BJ (cell line): Measurements from ENCODE around the gene PTPRR. TPM values are rescaled to one million over a fixed set of nuclear protein-coding genes. Genes with fewer than 3 reads are reported as not detected.

ENCODE experiments used
- CTCF ChIA-PET: fragments of 350-600 bp; formaldehyde crosslinking; extraction: SDS; loops from one replicate; lab custom pipeline; 2021; ENCODE audit warnings: antibody characterized with exemption, inconsistent platforms; lab: Yijun Ruan, JAX
- POLR2A ChIA-PET: fragments of 300-600 bp; sonication (Branson Sonifier 250); formaldehyde crosslinking; extraction: SDS; loops from one replicate; lab custom pipeline; 2021; ENCODE audit warnings: antibody characterized with exemption; lab: Charles Lee
- DNase-seq: peaks from one replicate; pipeline ENCODE4 v3.0.0-alpha.2; 2011; ENCODE audit warnings: low read depth
- H3K27me3 ChIP-seq: 2 replicates; pipeline ENCODE4 v1.6.0; 2011; ENCODE audit warnings: low read length; ENCODE audit not compliant: control insufficient read depth, insufficient read depth
- H3K36me3 ChIP-seq: 2 replicates; pipeline ENCODE4 v1.5.1; 2011; ENCODE audit warnings: low read length; ENCODE audit not compliant: control insufficient read depth, insufficient read depth
- H3K4me3 ChIP-seq: 2 replicates; pipeline ENCODE4 v1.5.1; 2011; ENCODE audit warnings: low read depth, mild to moderate bottlenecking, control low read depth, low read length
- CTCF ChIP-seq: IDR thresholded peaks from 2 replicates; pipeline ENCODE4 v1.5.1; 2011; ENCODE audit warnings: low read depth, mild to moderate bottlenecking, control low read depth, inconsistent platforms, low read length, moderate library complexity; ENCODE audit not compliant: insufficient read depth
- polyA plus RNA-seq: library from polyadenylated mRNA; depleted of rRNA; stranded (reverse); fragments of >200 nt; gene quantifications from 2 replicates; pipeline ENCODE4 v1.2.3, GENCODE V29; 2011

PTPRR gene
- polyA plus RNA-seq, 1 experiment: 0.40 TPM

GRCh38 chr12:70963081-70963660 is 42.6 kb upstream of the PTPRR start:
- ChIA-PET CTCF (no interaction called here), POLR2A (no interaction called here)
- TF ChIP-seq CTCF: no peak
- no peak overlapping the region for H3K4me3 ChIP-seq
- H3K36me3 ChIP-seq: no peaks in the 10 kb centered on the region
- no peaks in the 10 kb centered on the region for H3K27me3 ChIP-seq
- no peak for DNase-seq

DNA sequence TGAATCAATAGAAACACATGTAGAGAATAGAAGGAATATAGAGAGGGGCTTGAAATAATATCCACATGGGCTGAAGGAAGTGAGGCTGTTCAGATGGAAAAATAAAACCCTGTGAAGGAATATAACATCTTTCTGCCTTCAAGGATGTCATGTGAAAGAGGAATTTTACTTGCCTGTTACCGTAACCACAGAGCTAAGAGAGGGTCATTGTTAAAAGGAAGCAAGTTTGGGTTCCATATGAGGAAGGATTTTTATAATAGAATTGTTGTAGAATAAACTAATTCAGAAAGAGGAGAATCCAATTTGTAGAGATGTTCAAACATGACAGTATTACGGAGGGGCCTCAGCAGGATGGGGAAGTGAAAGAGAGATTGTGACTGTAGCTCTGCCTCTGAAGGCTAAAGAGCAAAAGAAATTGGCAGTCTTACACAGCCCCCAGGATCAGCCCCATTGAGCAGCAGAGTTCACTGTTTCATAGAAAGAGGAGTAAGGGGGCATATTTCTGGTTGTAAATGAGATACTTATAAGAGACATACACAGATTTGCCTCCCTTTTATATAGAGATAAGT is 41.8 kb upstream of the PTPRR start:
- POLR2A ChIA-PET: no interaction called here
- no peak overlapping the region for H3K4me3 ChIP-seq
- CTCF ChIA-PET: no interaction called here
- DNase-seq: no peak
- no peaks in the 10 kb centered on the region for H3K36me3 ChIP-seq
- H3K27me3 ChIP-seq: no peaks in the 10 kb centered on the region
- TF ChIP-seq CTCF: no peak

- no peak for TF ChIP-seq CTCF
- Histone ChIP-seq H3K27me3 (no peaks in the 10 kb centered on the region), H3K36me3 (no peaks in the 10 kb centered on the region), H3K4me3 (no peak overlapping the region)
- ChIA-PET CTCF (no interaction called here), POLR2A (no interaction called here)
- no peak for DNase-seq
Observed at GRCh38 chr12:70960484-70960883, 39.9 kb upstream of the PTPRR start.

DNA sequence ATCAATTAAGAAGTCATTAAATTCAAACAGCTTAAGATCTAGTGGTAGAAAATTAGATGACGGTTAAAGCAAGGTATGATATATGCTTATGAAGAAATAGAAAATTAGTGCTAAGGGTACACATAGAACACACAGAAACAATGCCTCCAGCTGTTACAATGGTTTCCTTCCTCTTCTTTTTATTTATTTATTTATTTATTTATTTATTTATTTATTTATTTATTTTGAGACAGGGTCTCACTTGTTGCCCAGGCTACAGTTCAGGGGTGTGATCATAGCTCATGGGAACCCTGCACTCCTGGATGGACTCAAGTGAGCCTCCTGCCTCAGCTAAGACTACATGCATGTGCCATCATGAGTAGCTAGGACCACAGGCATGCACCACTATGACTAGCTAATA is 34.9 kb upstream of the PTPRR start:
- Histone ChIP-seq H3K27me3 (no peaks in the 10 kb centered on the region), H3K36me3 (no peaks in the 10 kb centered on the region), H3K4me3 (no peak overlapping the region)
- CTCF ChIA-PET: no interaction called here
- no peak for DNase-seq
- POLR2A ChIA-PET: no interaction called here
- no peak for TF ChIP-seq CTCF

DNA sequence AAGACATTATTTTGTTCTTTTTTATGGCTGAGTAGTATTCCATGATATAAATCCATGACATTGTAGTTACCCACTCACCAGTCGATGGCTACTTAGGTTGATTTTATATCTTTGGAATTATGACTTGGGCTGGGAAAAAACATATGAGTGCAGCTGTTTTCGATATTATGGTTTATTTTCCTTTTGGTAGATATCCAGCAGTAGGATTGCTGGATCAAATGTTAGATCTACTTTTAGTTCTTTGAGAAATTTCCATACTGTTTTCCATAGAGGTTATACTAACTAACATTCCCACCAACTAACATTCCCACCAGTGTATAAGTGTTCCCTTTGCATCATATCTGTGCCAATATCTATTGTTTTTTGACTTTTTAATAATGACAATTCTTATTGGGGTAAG is 29.9 kb upstream of the PTPRR start:
- no peaks in the 10 kb centered on the region for H3K36me3 ChIP-seq
- H3K27me3 ChIP-seq: no peaks in the 10 kb centered on the region
- DNase-seq: no peak
- TF ChIP-seq CTCF: no peak
- H3K4me3 ChIP-seq: no peak overlapping the region
- CTCF ChIA-PET: no interaction called here
- POLR2A ChIA-PET: no interaction called here
